Vagina (tissue), 2 donors: Measurements from ENCODE around the gene GP1BB. TPM values are rescaled to one million over a fixed set of nuclear protein-coding genes. Genes with fewer than 3 reads are reported as not detected.

ENCODE experiments used
- DNase-seq, 2 donors: peaks; one replicate each; pipeline ENCODE4 v3.0.0-alpha.2; 2017; ENCODE audit errors: extremely low spot score in 2 of 2
- H3K27ac ChIP-seq: fragments of 200-600 bp; sonication (generic); one replicate; pipeline ENCODE4 v1.5.1; 2019
- H3K27me3 ChIP-seq: fragments of 200-600 bp; sonication (generic); one replicate; pipeline ENCODE4 v1.5.1; 2019
- H3K36me3 ChIP-seq, 2 donors: fragments of 200-600 bp; sonication (generic); one replicate each; pipeline ENCODE4 v1.5.1; 2017 to 2019
- H3K4me1 ChIP-seq: fragments of 200-600 bp; sonication (generic); one replicate; pipeline ENCODE4 v1.5.1; 2019
- H3K4me3 ChIP-seq, 2 donors: fragments of 200-600 bp; sonication (generic); 1 replicate in 1 of 2; 2 replicates in 1 of 2; pipeline ENCODE4 v1.5.1; 2016 to 2019
- H3K9me3 ChIP-seq: fragments of 200-600 bp; sonication (generic); one replicate; pipeline ENCODE4 v1.5.1; 2019
- POLR2A ChIP-seq, 2 donors: fragments of 450-650 bp; IDR thresholded peaks; one replicate each; pipeline ENCODE4 v1.6.1; 2017; ENCODE audit warnings: antibody characterized with exemption in 2 of 2, mild to moderate bottlenecking in 2 of 2, moderate library complexity in 2 of 2
- POLR2AphosphoS5 ChIP-seq, 2 donors: sonication (generic); formaldehyde crosslinking; IDR thresholded peaks; one replicate each; pipeline ENCODE4 v1.9.0; 2017; ENCODE audit warnings: antibody characterized with exemption in 2 of 2, mild to moderate bottlenecking in 2 of 2, low read depth in 1 of 2; ENCODE audit not compliant: insufficient read depth in 1 of 2
- intact Hi-C: fragments of 100-400 bp; cut with DNase I; formaldehyde crosslinking; loops from one replicate; pipeline ENCODE4 v1.15.1; 2023
- total RNA-seq: library from RNA; depleted of rRNA; stranded (reverse); fragments of >200 nt; gene quantifications from one replicate; pipeline ENCODE4 v1.2.3, GENCODE V29; 2016
- TF ChIP-seq, protein P1 (sequence below), 3 experiments: fragments of 450-650 bp in 2 of 3; fragments of 200-600 bp in 1 of 3; sonication (generic) in 1 of 3; IDR thresholded peaks; one replicate each; pipeline ENCODE4 v1.5.1; 2017 to 2019; ENCODE audit warnings: antibody characterized with exemption in 3 of 3, mild to moderate bottlenecking in 2 of 3, moderate library complexity in 2 of 3

The GP1BB gene
- total RNA-seq, 1 donor from 2014 or later = 14.5 TPM

DNA sequence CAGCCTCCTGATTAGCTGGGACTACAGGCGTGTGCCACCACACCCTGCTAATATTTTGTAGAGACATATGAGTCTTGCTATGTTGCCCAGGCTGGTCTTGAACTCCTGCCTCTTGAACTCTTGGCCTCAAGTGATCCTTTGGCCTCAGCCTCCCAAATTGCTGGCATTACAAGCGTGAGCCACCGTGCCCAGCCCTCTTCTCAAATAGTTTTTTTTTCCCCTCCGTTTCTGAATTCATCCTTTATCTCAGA, 49.0 kb downstream of the GP1BB start:
- no peak for DNase-seq
- TF ChIP-seq POLR2AphosphoS5 (IDR thresholded peaks at IDR 0.05; ENCODE audit: insufficient read depth in 1 of 2, low read depth in 1 of 2) (no peak), POLR2A (IDR thresholded peaks at IDR 0.05) (no peak)
- TF ChIP-seq, protein P1, sequence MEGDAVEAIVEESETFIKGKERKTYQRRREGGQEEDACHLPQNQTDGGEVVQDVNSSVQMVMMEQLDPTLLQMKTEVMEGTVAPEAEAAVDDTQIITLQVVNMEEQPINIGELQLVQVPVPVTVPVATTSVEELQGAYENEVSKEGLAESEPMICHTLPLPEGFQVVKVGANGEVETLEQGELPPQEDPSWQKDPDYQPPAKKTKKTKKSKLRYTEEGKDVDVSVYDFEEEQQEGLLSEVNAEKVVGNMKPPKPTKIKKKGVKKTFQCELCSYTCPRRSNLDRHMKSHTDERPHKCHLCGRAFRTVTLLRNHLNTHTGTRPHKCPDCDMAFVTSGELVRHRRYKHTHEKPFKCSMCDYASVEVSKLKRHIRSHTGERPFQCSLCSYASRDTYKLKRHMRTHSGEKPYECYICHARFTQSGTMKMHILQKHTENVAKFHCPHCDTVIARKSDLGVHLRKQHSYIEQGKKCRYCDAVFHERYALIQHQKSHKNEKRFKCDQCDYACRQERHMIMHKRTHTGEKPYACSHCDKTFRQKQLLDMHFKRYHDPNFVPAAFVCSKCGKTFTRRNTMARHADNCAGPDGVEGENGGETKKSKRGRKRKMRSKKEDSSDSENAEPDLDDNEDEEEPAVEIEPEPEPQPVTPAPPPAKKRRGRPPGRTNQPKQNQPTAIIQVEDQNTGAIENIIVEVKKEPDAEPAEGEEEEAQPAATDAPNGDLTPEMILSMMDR (IDR thresholded peaks at IDR 0.05) = no peak
- intact Hi-C loops = no loop called here
- no peak overlapping the region for H3K27ac ChIP-seq
- H3K9me3 ChIP-seq = no peaks in the 10 kb centered on the region
- no peak overlapping the region for H3K4me3 ChIP-seq
- H3K36me3 ChIP-seq = no peaks in the 10 kb centered on the region
- no peaks in the 10 kb centered on the region for H3K27me3 ChIP-seq
- peaks cover 7% of the 10 kb centered on the region for H3K4me1 ChIP-seq

DNA sequence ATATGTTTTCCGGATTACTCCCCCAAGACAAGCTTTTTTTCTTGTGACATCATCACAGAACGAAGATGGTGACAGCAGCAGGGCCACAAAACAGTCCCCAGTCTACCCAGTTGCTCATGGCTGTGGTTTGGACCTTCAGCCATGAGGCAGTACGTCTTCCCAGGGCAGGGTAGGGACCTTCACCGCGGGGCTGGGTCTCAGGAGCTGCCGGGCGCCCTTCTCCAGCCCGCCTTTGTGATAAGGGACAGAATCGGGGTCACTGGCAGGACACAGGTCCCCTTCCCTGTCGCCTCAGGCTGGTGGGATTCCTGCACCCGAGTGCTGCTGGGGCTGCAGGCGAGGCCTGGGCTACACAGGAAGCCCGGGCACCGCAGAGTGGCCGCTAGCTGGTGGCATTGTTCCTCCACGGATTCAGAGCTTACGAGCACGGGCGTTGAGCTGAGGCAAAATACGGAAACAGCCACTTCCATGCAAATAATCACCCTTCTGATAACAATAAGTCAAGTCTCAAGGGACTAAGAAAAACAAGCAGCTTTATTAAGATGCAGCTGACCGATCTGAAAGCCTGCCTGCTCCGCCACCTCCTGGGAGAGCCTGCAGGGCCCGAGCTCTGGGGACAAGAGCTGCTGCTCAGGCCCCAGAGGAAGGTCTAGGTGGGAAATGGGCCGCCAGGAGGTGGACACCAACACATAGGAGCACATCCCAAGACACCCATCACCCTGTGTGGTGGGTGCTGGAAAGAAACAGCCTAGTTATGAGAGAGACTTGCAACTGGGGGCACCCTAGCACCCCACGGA, 49.5 kb downstream of the GP1BB start:
- Histone ChIP-seq H3K9me3 (no peaks in the 10 kb centered on the region), H3K4me3 (no peak overlapping the region), H3K27ac (no peak overlapping the region), H3K4me1 (peaks cover 2% of the 10 kb centered on the region), H3K27me3 (no peaks in the 10 kb centered on the region), H3K36me3 (no peaks in the 10 kb centered on the region)
- intact Hi-C loops = no loop called here
- TF ChIP-seq, protein P1 (IDR thresholded peaks at IDR 0.05) = no peak
- TF ChIP-seq POLR2A (IDR thresholded peaks at IDR 0.05) (no peak), POLR2AphosphoS5 (IDR thresholded peaks at IDR 0.05; ENCODE audit: insufficient read depth in 1 of 2, low read depth in 1 of 2) (no peak)
- DNase-seq = no peak

DNA sequence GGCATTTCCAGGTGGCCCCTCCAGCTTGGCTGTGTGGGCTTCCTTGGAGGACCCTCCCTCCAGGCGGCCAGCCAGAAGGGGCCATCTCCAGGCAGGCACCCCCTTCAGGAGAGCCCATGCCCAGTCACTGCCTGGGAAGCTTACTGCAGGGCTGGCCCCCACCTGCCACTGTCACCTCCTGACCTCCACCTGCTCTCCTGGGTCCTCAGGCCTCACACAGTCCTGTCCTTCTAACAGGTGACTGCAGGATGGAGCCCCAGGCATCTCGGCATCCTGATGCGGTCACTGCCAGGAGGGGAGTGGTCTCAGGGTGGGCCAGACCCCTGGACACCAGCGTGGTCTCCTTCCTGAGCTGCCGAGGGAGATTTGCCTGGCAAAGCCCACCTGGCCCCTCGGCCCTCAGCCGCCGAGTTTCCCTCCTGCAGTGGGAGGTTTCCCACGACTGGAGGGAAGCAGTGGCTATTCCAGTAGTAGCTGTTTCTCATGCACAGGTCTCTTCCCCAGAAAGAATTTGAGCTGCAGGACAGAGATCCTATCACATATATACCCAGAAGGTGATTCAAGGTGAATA, 50.2 kb downstream of the GP1BB start:
- H3K27me3 ChIP-seq = no peaks in the 10 kb centered on the region
- H3K4me1 ChIP-seq = no peaks in the 10 kb centered on the region
- no peaks in the 10 kb centered on the region for H3K9me3 ChIP-seq
- DNase-seq = no peak
- no peak overlapping the region for H3K4me3 ChIP-seq
- TF ChIP-seq, protein P1 (IDR thresholded peaks at IDR 0.05) = no peak
- TF ChIP-seq POLR2AphosphoS5 (IDR thresholded peaks at IDR 0.05; ENCODE audit: insufficient read depth in 1 of 2, low read depth in 1 of 2) = no peak
- intact Hi-C loops = no loop called here
- H3K27ac ChIP-seq = no peak overlapping the region
- H3K36me3 ChIP-seq = no peaks in the 10 kb centered on the region

Other genes starting within 250 kb of the GP1BB start
- gene UFD1, start 244.3 kb upstream of the GP1BB start, total RNA-seq = 66.8 TPM
- 0.74 TPM for gene CDC45, start 243.6 kb upstream of the GP1BB start, total RNA-seq
- 228 TPM for gene CLDN5, start 199.1 kb upstream of the GP1BB start, total RNA-seq
- 67.3 TPM for gene SEPTIN5, start 9.0 kb upstream of the GP1BB start, total RNA-seq
- 7.1 TPM for gene TBX1, start 37.2 kb downstream of the GP1BB start, total RNA-seq
- 14.0 TPM for gene GNB1L, start 131.3 kb downstream of the GP1BB start, total RNA-seq
- gene RTL10, start 131.3 kb downstream of the GP1BB start, total RNA-seq = 21.4 TPM
- 240 TPM for gene COMT, start 218.2 kb downstream of the GP1BB start, total RNA-seq
- 13.5 TPM for gene TXNRD2, start 218.3 kb downstream of the GP1BB start, total RNA-seq